ENCODE measurements around the gene STARD13.

DNA sequence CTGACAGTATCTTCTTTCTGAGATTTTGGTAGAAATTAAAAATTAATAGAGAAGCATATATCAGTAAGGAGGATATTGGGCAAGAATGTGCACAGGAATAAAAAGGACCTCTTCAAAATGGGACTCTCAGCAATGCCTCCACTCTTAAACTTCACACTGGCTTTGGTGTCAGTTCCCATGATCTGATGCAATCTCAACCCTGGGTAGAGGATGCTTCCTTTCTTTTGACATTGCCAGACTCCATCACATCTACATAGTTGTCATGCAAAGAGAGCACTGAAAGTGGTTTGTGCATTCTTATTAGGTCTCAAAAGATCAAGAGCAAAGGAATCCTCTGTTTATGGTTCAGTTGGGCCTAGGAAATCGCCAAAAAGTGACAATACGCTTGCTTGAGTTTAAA, 26.3 kb downstream of the STARD13 start:
- TF ChIP-seq, protein P1, sequence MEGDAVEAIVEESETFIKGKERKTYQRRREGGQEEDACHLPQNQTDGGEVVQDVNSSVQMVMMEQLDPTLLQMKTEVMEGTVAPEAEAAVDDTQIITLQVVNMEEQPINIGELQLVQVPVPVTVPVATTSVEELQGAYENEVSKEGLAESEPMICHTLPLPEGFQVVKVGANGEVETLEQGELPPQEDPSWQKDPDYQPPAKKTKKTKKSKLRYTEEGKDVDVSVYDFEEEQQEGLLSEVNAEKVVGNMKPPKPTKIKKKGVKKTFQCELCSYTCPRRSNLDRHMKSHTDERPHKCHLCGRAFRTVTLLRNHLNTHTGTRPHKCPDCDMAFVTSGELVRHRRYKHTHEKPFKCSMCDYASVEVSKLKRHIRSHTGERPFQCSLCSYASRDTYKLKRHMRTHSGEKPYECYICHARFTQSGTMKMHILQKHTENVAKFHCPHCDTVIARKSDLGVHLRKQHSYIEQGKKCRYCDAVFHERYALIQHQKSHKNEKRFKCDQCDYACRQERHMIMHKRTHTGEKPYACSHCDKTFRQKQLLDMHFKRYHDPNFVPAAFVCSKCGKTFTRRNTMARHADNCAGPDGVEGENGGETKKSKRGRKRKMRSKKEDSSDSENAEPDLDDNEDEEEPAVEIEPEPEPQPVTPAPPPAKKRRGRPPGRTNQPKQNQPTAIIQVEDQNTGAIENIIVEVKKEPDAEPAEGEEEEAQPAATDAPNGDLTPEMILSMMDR (IDR thresholded peaks at IDR 0.05) = no peak
- no peak for TF ChIP-seq POLR2A (IDR thresholded peaks at IDR 0.05)
